Midbrain (tissue), 1 donor: ENCODE measurements around the gene SLC16A12.

Source experiments
- DNase-seq: peaks from one replicate; lab custom pipeline; 2025; lab: John Stamatoyannopoulos, UW

Gene SLC16A12

GRCh38 chr10:89389254-89389653 is 146.1 kb downstream of the SLC16A12 start:
- DNase-seq, result peak; percentile 64

GRCh38 chr10:89388806-89389205 is 146.6 kb downstream of the SLC16A12 start:
- DNase-seq, result no peak

GRCh38 chr10:89384474-89385340 is 150.7 kb downstream of the SLC16A12 start:
- no peak for DNase-seq

GRCh38 chr10:89382757-89383156 is 152.6 kb downstream of the SLC16A12 start:
- DNase-seq, result no peak
